ENCODE results near the gene TNFRSF6B.

Gene TNFRSF6B

GRCh38 chr20:63744158-63744557 lies 47.7 kb downstream of the TNFRSF6B start:
- TF ChIP-seq BHLHE40 (IDR thresholded peaks at IDR 0.05; ENCODE audit: borderline replicate concordance) = no peak
- no peak for TF ChIP-seq SUZ12 (IDR thresholded peaks at IDR 0.05)
- no peak for TF ChIP-seq L3MBTL2 (conservative IDR thresholded peaks at IDR 0.05)
- TF ChIP-seq PKNOX1 (IDR thresholded peaks at IDR 0.05) = no peak
- TF ChIP-seq FOXM1 (IDR thresholded peaks at IDR 0.05; ENCODE audit: borderline replicate concordance) = no peak
- TF ChIP-seq LEF1 (IDR thresholded peaks at IDR 0.05; ENCODE audit: borderline replicate concordance) = no peak
- POLR2A ChIA-PET = interaction anchor here (0.7 kb wide), 1 partner anchor 89 kb away, joined by 3 read pairs; no protein-coding TSS in a partner anchor
- CTCF ChIA-PET = no interaction called here
- no peak for DNase-seq (ENCODE audit: extremely low spot score)

- TF ChIP-seq LEF1 (IDR thresholded peaks at IDR 0.05; ENCODE audit: borderline replicate concordance) (no peak), FOXA1 (IDR thresholded peaks at IDR 0.05) (no peak), SUZ12 (IDR thresholded peaks at IDR 0.05) (no peak), ELF4 (IDR thresholded peaks at IDR 0.05) (no peak), BHLHE40 (IDR thresholded peaks at IDR 0.05; ENCODE audit: borderline replicate concordance) (no peak), PKNOX1 (IDR thresholded peaks at IDR 0.05) (no peak), CTBP1 (IDR thresholded peaks at IDR 0.05; ENCODE audit: borderline replicate concordance) (no peak), TARDBP (IDR thresholded peaks at IDR 0.05) (no peak), FOXK2 (IDR thresholded peaks at IDR 0.05) (no peak), SP1 (IDR thresholded peaks at IDR 0.05) (no peak), ARNT (IDR thresholded peaks at IDR 0.05) (no peak), HDGF (IDR thresholded peaks at IDR 0.05; ENCODE audit: borderline replicate concordance) (no peak)
- CTCF ChIA-PET = no interaction called here
- no peak for DNase-seq (ENCODE audit: extremely low spot score)
- POLR2A ChIA-PET = interaction anchor here (0.7 to 1.2 kb wide), 2 partner anchors 90 to 120 kb away, joined by 3 read pairs; partner anchors contain the start of gene TPD52L2
Measured at GRCh38 chr20:63744574-63745423, 48.3 kb downstream of the TNFRSF6B start.

GRCh38 chr20:63745424-63745805 lies 49.0 kb downstream of the TNFRSF6B start:
- POLR2A ChIA-PET = interaction anchor here (1.2 kb wide), 1 partner anchor 120 kb away, joined by 3 read pairs; the partner anchor contains the start of gene TPD52L2
- CTCF ChIA-PET = no interaction called here
- no peak for DNase-seq (ENCODE audit: extremely low spot score)
- TF ChIP-seq HDGF (IDR thresholded peaks at IDR 0.05; ENCODE audit: borderline replicate concordance) (no peak), ARNT (IDR thresholded peaks at IDR 0.05) (no peak), FOXM1 (IDR thresholded peaks at IDR 0.05; ENCODE audit: borderline replicate concordance) (no peak), FOXA1 (IDR thresholded peaks at IDR 0.05) (no peak), SUZ12 (IDR thresholded peaks at IDR 0.05) (no peak), SP1 (IDR thresholded peaks at IDR 0.05) (no peak), LEF1 (IDR thresholded peaks at IDR 0.05; ENCODE audit: borderline replicate concordance) (no peak), ZNF384 (IDR thresholded peaks at IDR 0.05) (no peak), CTBP1 (IDR thresholded peaks at IDR 0.05; ENCODE audit: borderline replicate concordance) (no peak), NFRKB (IDR thresholded peaks at IDR 0.05) (no peak), TARDBP (IDR thresholded peaks at IDR 0.05) (no peak)

GRCh38 chr20:63745961-63746731 lies 49.7 kb downstream of the TNFRSF6B start:
- no peak for TF ChIP-seq FOXK2 (IDR thresholded peaks at IDR 0.05)
- TF ChIP-seq L3MBTL2 (conservative IDR thresholded peaks at IDR 0.05) = no peak
- no peak for TF ChIP-seq TARDBP (IDR thresholded peaks at IDR 0.05)
- no peak for TF ChIP-seq ELF4 (IDR thresholded peaks at IDR 0.05)
- TF ChIP-seq SP1 (IDR thresholded peaks at IDR 0.05) = no peak
- no peak for TF ChIP-seq ARNT (IDR thresholded peaks at IDR 0.05)
- ChIA-PET POLR2A (interaction anchor here (1.2 kb wide), 1 partner anchor 119 kb away, joined by 3 read pairs; the partner anchor contains the start of gene TPD52L2), CTCF (no interaction called here)
- no peak for DNase-seq (ENCODE audit: extremely low spot score)

- ChIA-PET CTCF (no interaction called here), POLR2A (no interaction called here)
- no peak for TF ChIP-seq NFRKB (IDR thresholded peaks at IDR 0.05)
- no peak for TF ChIP-seq PKNOX1 (IDR thresholded peaks at IDR 0.05)
- no peak for TF ChIP-seq SUZ12 (IDR thresholded peaks at IDR 0.05)
- DNase-seq (ENCODE audit: extremely low spot score) = no peak
Measured at GRCh38 chr20:63746751-63747315, 50.4 kb downstream of the TNFRSF6B start.

GRCh38 chr20:63747622-63748069 lies 51.2 kb downstream of the TNFRSF6B start:
- TF ChIP-seq NFRKB (IDR thresholded peaks at IDR 0.05) (no peak), L3MBTL2 (conservative IDR thresholded peaks at IDR 0.05) (no peak), TARDBP (IDR thresholded peaks at IDR 0.05) (no peak)
- no peak for DNase-seq (ENCODE audit: extremely low spot score)

More at GRCh38 chr20:63747622-63748069, 51.2 kb downstream of the TNFRSF6B start:
- ChIA-PET POLR2A (no interaction called here), CTCF (no interaction called here)

Data from HEK293T (cell line).